Mucosa of stomach (tissue), 1 donor: ENCODE measurements around the gene GSTM4.

Experiments used
- H3K27me3 ChIP-seq: one replicate; pipeline ENCODE4 v1.7.0; 2013; ENCODE audit warnings: mild to moderate bottlenecking, low read length; ENCODE audit not compliant: control insufficient read depth, insufficient read depth
- H3K36me3 ChIP-seq: one replicate; pipeline ENCODE4 v1.7.0; 2013; ENCODE audit warnings: low read length; ENCODE audit not compliant: control insufficient read depth, insufficient read depth
- H3K4me1 ChIP-seq: one replicate; pipeline ENCODE4 v1.7.0; 2013; ENCODE audit warnings: mild to moderate bottlenecking, low read length; ENCODE audit not compliant: control insufficient read depth, insufficient read depth
- H3K4me3 ChIP-seq: one replicate; pipeline ENCODE4 v1.7.0; 2013; ENCODE audit warnings: low read length
- H3K9ac ChIP-seq: one replicate; pipeline ENCODE4 v1.7.0; 2013; ENCODE audit warnings: mild to moderate bottlenecking, low read length, moderate library complexity
- H3K9me3 ChIP-seq: one replicate; pipeline ENCODE4 v1.7.0; 2013; ENCODE audit warnings: mild to moderate bottlenecking, low read length, moderate library complexity; ENCODE audit not compliant: control insufficient read depth
- donor health status: Pancreatic carcinoma.

The GSTM4 gene

GRCh38 chr1:109655615-109656519 is at the start of gene GSTM4:
Gene GSTM4 (plus strand): TSS chr1:109656099. CDS start chr1:109656390, 291 bp downstream.
- H3K9me3 ChIP-seq = no peaks in the 10 kb centered on the region
- H3K27me3 ChIP-seq = no peaks in the 10 kb centered on the region
- H3K36me3 ChIP-seq = no peaks in the 10 kb centered on the region
- H3K4me1 ChIP-seq = peaks cover 7% of the 10 kb centered on the region
- H3K4me3 ChIP-seq = peak within 1 kb of the TSS; percentile 95
- H3K9ac ChIP-seq = peak within 1 kb of the TSS; percentile 67

GRCh38 chr1:109609881-109610280 is 46.0 kb upstream of the GSTM4 start:
- Histone ChIP-seq H3K4me3 (no peak overlapping the region), H3K4me1 (peaks cover 15% of the 10 kb centered on the region), H3K36me3 (no peaks in the 10 kb centered on the region), H3K27me3 (no peaks in the 10 kb centered on the region), H3K9ac (no peak overlapping the region), H3K9me3 (no peaks in the 10 kb centered on the region)

GRCh38 chr1:109610609-109611307 is 45.1 kb upstream of the GSTM4 start:
- Histone ChIP-seq H3K9me3 (no peaks in the 10 kb centered on the region), H3K27me3 (no peaks in the 10 kb centered on the region), H3K9ac (no peak overlapping the region), H3K4me1 (peaks cover 15% of the 10 kb centered on the region), H3K4me3 (no peak overlapping the region), H3K36me3 (no peaks in the 10 kb centered on the region)

GRCh38 chr1:109611308-109611990 is 44.5 kb upstream of the GSTM4 start:
- Histone ChIP-seq H3K9ac (no peak overlapping the region), H3K9me3 (no peaks in the 10 kb centered on the region), H3K36me3 (no peaks in the 10 kb centered on the region), H3K4me3 (no peak overlapping the region), H3K4me1 (peaks cover 15% of the 10 kb centered on the region), H3K27me3 (no peaks in the 10 kb centered on the region)

- Histone ChIP-seq H3K27me3 (no peaks in the 10 kb centered on the region), H3K9ac (no peak overlapping the region), H3K36me3 (no peaks in the 10 kb centered on the region), H3K4me3 (no peak overlapping the region), H3K4me1 (peaks cover 27% of the 10 kb centered on the region), H3K9me3 (no peaks in the 10 kb centered on the region)
Measured at GRCh38 chr1:109613361-109614147, 42.3 kb upstream of the GSTM4 start.

- H3K9me3 ChIP-seq = no peaks in the 10 kb centered on the region
- H3K9ac ChIP-seq = no peak overlapping the region
- no peak overlapping the region for H3K4me3 ChIP-seq
- no peaks in the 10 kb centered on the region for H3K27me3 ChIP-seq
- no peaks in the 10 kb centered on the region for H3K36me3 ChIP-seq
- H3K4me1 ChIP-seq = peaks cover 37% of the 10 kb centered on the region
Measured at GRCh38 chr1:109615879-109616278, 40.0 kb upstream of the GSTM4 start.

GRCh38 chr1:109616391-109616790 is 39.5 kb upstream of the GSTM4 start:
- Histone ChIP-seq H3K27me3 (no peaks in the 10 kb centered on the region), H3K4me3 (no peak overlapping the region), H3K4me1 (peaks cover 37% of the 10 kb centered on the region), H3K9ac (no peak overlapping the region), H3K9me3 (no peaks in the 10 kb centered on the region), H3K36me3 (no peaks in the 10 kb centered on the region)

- Histone ChIP-seq H3K27me3 (no peaks in the 10 kb centered on the region), H3K9me3 (no peaks in the 10 kb centered on the region), H3K4me1 (peaks cover 47% of the 10 kb centered on the region), H3K9ac (peak overlapping the region; percentile 30), H3K36me3 (no peaks in the 10 kb centered on the region), H3K4me3 (no peak overlapping the region)
Measured at GRCh38 chr1:109617291-109617801, 38.6 kb upstream of the GSTM4 start.

- peaks cover 44% of the 10 kb centered on the region for H3K4me1 ChIP-seq
- peak overlapping the region; percentile 49 for H3K4me3 ChIP-seq
- no peaks in the 10 kb centered on the region for H3K27me3 ChIP-seq
- no peaks in the 10 kb centered on the region for H3K36me3 ChIP-seq
- no peaks in the 10 kb centered on the region for H3K9me3 ChIP-seq
- H3K9ac ChIP-seq = peak overlapping the region; percentile 72
Measured at GRCh38 chr1:109618661-109619575, 37.0 kb upstream of the GSTM4 start.

- peak within 1 kb of the TSS; percentile 72 for H3K9ac ChIP-seq
- peaks cover 47% of the 10 kb centered on the region for H3K4me1 ChIP-seq
Measured at GRCh38 chr1:109619576-109620400, 36.1 kb upstream of the GSTM4 start, which contains the start of the genes AMPD2 and GNAT2. Gene AMPD2 (plus strand): TSS chr1:109619837. CDS start chr1:109621176, 1,339 bp downstream. Gene GNAT2 (minus strand): TSS chr1:109619616. CDS start chr1:109612870, 6,746 bp downstream.

More at GRCh38 chr1:109619576-109620400, 36.1 kb upstream of the GSTM4 start, which contains the start of the genes AMPD2 and GNAT2:
- Histone ChIP-seq H3K9me3 (no peaks in the 10 kb centered on the region), H3K27me3 (no peaks in the 10 kb centered on the region), H3K36me3 (no peaks in the 10 kb centered on the region), H3K4me3 (peak within 1 kb of the TSS; percentile 60)
